GM21390 (cell line): ENCODE measurements around the gene TRAF7.

Source experiments
- ATAC-seq: cut with Tn5 transposase; IDR thresholded peaks from one replicate; pipeline ENCODE4 v1.9.1; 2021; ENCODE audit not compliant: unreplicated experiment

TRAF7 gene

GRCh38 chr16:2180962-2181923, 25.7 kb downstream of the TRAF7 start:
- no peak for ATAC-seq

GRCh38 chr16:2181952-2182351, 26.4 kb downstream of the TRAF7 start:
- no peak for ATAC-seq

GRCh38 chr16:2183671-2184070, 28.1 kb downstream of the TRAF7 start:
- no peak for ATAC-seq

- no peak for ATAC-seq
These were observed 28.8 kb downstream of the TRAF7 start for GRCh38 chr16:2184346-2184745.

- no peak for ATAC-seq
These were observed 29.4 kb downstream of the TRAF7 start for GRCh38 chr16:2184962-2185361.

- no peak for ATAC-seq
These were observed 30.5 kb downstream of the TRAF7 start for GRCh38 chr16:2186064-2186463.

- no peak for ATAC-seq
These were observed 30.9 kb downstream of the TRAF7 start for GRCh38 chr16:2186505-2186904.

- no peak for ATAC-seq
These were observed 31.6 kb downstream of the TRAF7 start for GRCh38 chr16:2187212-2187611.

- no peak for ATAC-seq
These were observed 32.8 kb downstream of the TRAF7 start for GRCh38 chr16:2188395-2188794.

GRCh38 chr16:2189252-2189893, 33.8 kb downstream of the TRAF7 start:
- no peak for ATAC-seq

GRCh38 chr16:2190002-2190658, 34.5 kb downstream of the TRAF7 start:
- ATAC-seq = no peak

- no peak for ATAC-seq
These were observed 35.3 kb downstream of the TRAF7 start for GRCh38 chr16:2190659-2191445.

- no peak for ATAC-seq
These were observed 35.8 kb downstream of the TRAF7 start for GRCh38 chr16:2191446-2191706.

GRCh38 chr16:2194166-2194834, 38.7 kb downstream of the TRAF7 start:
- ATAC-seq = no peak

- no peak for ATAC-seq
These were observed 39.3 kb downstream of the TRAF7 start for GRCh38 chr16:2194852-2195321.

- ATAC-seq = no peak
These were observed 40.0 kb downstream of the TRAF7 start for GRCh38 chr16:2195322-2196161.

GRCh38 chr16:2196162-2196980, 40.8 kb downstream of the TRAF7 start, which contains the start of gene CASKIN1:
Gene CASKIN1 (minus strand): TSS chr16:2196605. CDS start chr16:2196432, 173 bp downstream.
- ATAC-seq = no peak

GRCh38 chr16:2196981-2197511, 41.5 kb downstream of the TRAF7 start:
- ATAC-seq = no peak
